PFSK-1 (cell line): ENCODE measurements around the gene XXYLT1.

Source experiments
- FOXP2 ChIP-seq: optimal IDR thresholded peaks from 2 replicates; pipeline ENCODE3; 2011; ENCODE audit warnings: borderline replicate concordance, control low read depth, inconsistent platforms; ENCODE audit not compliant: insufficient read depth; ENCODE audit errors: extremely low read length, extremely low read depth
- POLR2AphosphoS5 ChIP-seq: IDR thresholded peaks from 2 replicates; pipeline ENCODE4 v1.6.1; 2012; ENCODE audit warnings: low read depth, mild to moderate bottlenecking, control low read depth, low read length, moderate library complexity
- SIN3A ChIP-seq: IDR thresholded peaks from 2 replicates; pipeline ENCODE4 v1.6.1; 2012; ENCODE audit warnings: mild to moderate bottlenecking, low read length, moderate library complexity, borderline replicate concordance; ENCODE audit not compliant: insufficient read depth
- TAF1 ChIP-seq: IDR thresholded peaks from 2 replicates; pipeline ENCODE4 v1.6.1; 2012; ENCODE audit warnings: low read length, control low read depth, borderline replicate concordance; ENCODE audit not compliant: insufficient read depth
- TF ChIP-seq, protein P1 (sequence below), 2 experiments: IDR thresholded peaks; 2 replicates each; pipeline versions ENCODE4 v1.6.1 to v1.8.0; 2011 to 2012; ENCODE audit warnings: low read depth in 2 of 2, low read length in 2 of 2, control low read depth in 1 of 2, inconsistent platforms in 1 of 2, mild to moderate bottlenecking in 1 of 2, moderate library complexity in 1 of 2; ENCODE audit not compliant: insufficient read depth in 1 of 2

DNA sequence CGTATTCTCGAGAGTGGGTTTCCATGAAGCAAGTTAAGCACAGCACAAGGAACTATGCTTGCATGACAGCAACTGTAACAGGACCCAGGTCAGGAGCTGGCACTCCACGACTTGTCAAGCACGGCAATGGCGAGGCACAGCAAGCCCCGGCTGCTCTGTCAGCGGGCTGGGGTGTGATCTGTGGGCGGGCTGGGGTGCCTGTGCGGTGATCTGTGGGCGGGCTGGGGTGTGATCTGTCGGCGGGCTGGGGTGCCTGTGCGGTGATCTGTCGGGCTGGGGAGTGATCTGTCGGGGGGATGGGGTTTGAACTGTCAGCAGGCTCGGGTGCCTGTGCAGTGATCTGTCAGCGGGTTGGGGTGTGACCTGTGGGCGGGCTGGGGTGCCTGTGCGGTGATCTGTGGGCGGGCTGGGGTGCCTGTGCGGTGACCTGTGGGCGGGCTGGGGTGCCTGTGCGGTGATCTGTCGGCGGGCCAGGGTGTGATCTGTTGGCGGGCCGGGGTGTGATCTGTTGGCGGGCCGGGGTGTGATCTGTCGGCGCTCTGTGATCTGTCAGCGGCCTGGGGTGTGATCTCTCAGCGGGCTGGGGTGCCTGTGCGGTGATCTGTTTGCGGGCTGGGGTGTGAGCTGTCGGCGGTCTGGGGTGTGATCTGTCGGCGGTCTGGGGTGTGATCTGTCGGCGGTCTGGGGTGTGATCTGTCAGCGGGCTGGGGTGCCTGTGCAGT lies 205.7 kb downstream of the XXYLT1 start:
- TF ChIP-seq, protein P1, sequence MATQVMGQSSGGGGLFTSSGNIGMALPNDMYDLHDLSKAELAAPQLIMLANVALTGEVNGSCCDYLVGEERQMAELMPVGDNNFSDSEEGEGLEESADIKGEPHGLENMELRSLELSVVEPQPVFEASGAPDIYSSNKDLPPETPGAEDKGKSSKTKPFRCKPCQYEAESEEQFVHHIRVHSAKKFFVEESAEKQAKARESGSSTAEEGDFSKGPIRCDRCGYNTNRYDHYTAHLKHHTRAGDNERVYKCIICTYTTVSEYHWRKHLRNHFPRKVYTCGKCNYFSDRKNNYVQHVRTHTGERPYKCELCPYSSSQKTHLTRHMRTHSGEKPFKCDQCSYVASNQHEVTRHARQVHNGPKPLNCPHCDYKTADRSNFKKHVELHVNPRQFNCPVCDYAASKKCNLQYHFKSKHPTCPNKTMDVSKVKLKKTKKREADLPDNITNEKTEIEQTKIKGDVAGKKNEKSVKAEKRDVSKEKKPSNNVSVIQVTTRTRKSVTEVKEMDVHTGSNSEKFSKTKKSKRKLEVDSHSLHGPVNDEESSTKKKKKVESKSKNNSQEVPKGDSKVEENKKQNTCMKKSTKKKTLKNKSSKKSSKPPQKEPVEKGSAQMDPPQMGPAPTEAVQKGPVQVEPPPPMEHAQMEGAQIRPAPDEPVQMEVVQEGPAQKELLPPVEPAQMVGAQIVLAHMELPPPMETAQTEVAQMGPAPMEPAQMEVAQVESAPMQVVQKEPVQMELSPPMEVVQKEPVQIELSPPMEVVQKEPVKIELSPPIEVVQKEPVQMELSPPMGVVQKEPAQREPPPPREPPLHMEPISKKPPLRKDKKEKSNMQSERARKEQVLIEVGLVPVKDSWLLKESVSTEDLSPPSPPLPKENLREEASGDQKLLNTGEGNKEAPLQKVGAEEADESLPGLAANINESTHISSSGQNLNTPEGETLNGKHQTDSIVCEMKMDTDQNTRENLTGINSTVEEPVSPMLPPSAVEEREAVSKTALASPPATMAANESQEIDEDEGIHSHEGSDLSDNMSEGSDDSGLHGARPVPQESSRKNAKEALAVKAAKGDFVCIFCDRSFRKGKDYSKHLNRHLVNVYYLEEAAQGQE (IDR thresholded peaks at IDR 0.05; ENCODE audit: insufficient read depth in 1 of 2, low read depth in 2 of 2, low read length in 2 of 2): no peak
- no peak for TF ChIP-seq POLR2AphosphoS5
- TF ChIP-seq TAF1: no peak
- no peak for TF ChIP-seq SIN3A
- TF ChIP-seq FOXP2: no peak
